MM.1S (cell line): ENCODE results near the gene KRTAP10-1.

Source experiments
- DNase-seq: peaks from one replicate; pipeline ENCODE4 v3.0.0-alpha.2; 2015
- H2AFZ ChIP-seq: fragments of 300-600 bp; sonication (generic); 2 replicates; pipeline ENCODE4 v1.6.0; 2016; ENCODE audit warnings: antibody characterized with exemption, low read length
- H3F3A ChIP-seq: fragments of 300-600 bp; sonication (generic); 2 replicates; pipeline ENCODE4 v1.6.1; 2016; ENCODE audit warnings: mild to moderate bottlenecking, antibody characterized with exemption, low read length, moderate library complexity, mixed read lengths; ENCODE audit not compliant: insufficient read depth
- H3K27ac ChIP-seq: fragments of 300-600 bp; sonication (generic); 2 replicates; pipeline ENCODE4 v1.5.1; 2016; ENCODE audit warnings: mild to moderate bottlenecking, low read length
- H3K27me3 ChIP-seq: fragments of 300-600 bp; sonication (generic); replicated peaks from 2 replicates; pipeline ENCODE4 v1.6.0; 2016; ENCODE audit warnings: low read length; ENCODE audit not compliant: insufficient read depth
- H3K36me3 ChIP-seq: fragments of 300-600 bp; sonication (generic); replicated peaks from 2 replicates; pipeline ENCODE4 v1.6.1; 2016; ENCODE audit warnings: mild to moderate bottlenecking, low read length, mixed read lengths; ENCODE audit not compliant: insufficient read depth
- H3K4me1 ChIP-seq: fragments of 300-600 bp; sonication (generic); 2 replicates; pipeline ENCODE4 v1.6.1; 2016; ENCODE audit warnings: low read length, mixed read lengths
- H3K4me2 ChIP-seq: fragments of 300-600 bp; sonication (generic); 2 replicates; pipeline ENCODE4 v1.6.0; 2016; ENCODE audit warnings: low read depth, low read length
- H3K4me3 ChIP-seq: fragments of 300-600 bp; sonication (generic); 2 replicates; pipeline ENCODE4 v1.5.1; 2016; ENCODE audit warnings: low read length, mixed read lengths
- H3K79me2 ChIP-seq: fragments of 300-600 bp; sonication (generic); 2 replicates; pipeline ENCODE4 v1.6.1; 2016; ENCODE audit warnings: mixed run types, low read length, mixed read lengths
- H3K9ac ChIP-seq: fragments of 300-600 bp; sonication (generic); 2 replicates; pipeline ENCODE4 v1.6.1; 2016; ENCODE audit warnings: low read length, mixed read lengths
- H3K9me2 ChIP-seq: fragments of 300-600 bp; sonication (generic); replicated peaks from 2 replicates; pipeline ENCODE4 v1.6.1; 2016; ENCODE audit warnings: mild to moderate bottlenecking, low read length, mixed read lengths; ENCODE audit not compliant: insufficient read depth
- H3K9me3 ChIP-seq: fragments of 300-600 bp; sonication (generic); replicated peaks from 2 replicates; pipeline ENCODE4 v1.6.1; 2016; ENCODE audit warnings: mild to moderate bottlenecking, low read length, mixed read lengths; ENCODE audit not compliant: insufficient read depth
- H4K20me1 ChIP-seq: fragments of 300-600 bp; sonication (generic); 2 replicates; pipeline ENCODE4 v1.6.1; 2016; ENCODE audit warnings: mild to moderate bottlenecking, low read length, moderate library complexity, mixed read lengths; ENCODE audit not compliant: insufficient read depth
- EZH2 ChIP-seq: fragments of 300-600 bp; sonication (generic); optimal IDR thresholded peaks from 2 replicates; pipeline ENCODE3; 2017; ENCODE audit warnings: low read depth, mild to moderate bottlenecking, antibody characterized with exemption, low read length, mixed read lengths
- EZH2phosphoT487 ChIP-seq: fragments of 300-600 bp; sonication (generic); IDR thresholded peaks from 2 replicates; pipeline ENCODE4 v1.6.1; 2018; ENCODE audit warnings: antibody characterized with exemption, low read length
- TF ChIP-seq, protein P1 (sequence below): fragments of 300-600 bp; sonication (generic); IDR thresholded peaks from 2 replicates; pipeline ENCODE4 v1.5.1; 2016; ENCODE audit warnings: antibody characterized with exemption, low read length, mixed read lengths

Gene KRTAP10-1

DNA sequence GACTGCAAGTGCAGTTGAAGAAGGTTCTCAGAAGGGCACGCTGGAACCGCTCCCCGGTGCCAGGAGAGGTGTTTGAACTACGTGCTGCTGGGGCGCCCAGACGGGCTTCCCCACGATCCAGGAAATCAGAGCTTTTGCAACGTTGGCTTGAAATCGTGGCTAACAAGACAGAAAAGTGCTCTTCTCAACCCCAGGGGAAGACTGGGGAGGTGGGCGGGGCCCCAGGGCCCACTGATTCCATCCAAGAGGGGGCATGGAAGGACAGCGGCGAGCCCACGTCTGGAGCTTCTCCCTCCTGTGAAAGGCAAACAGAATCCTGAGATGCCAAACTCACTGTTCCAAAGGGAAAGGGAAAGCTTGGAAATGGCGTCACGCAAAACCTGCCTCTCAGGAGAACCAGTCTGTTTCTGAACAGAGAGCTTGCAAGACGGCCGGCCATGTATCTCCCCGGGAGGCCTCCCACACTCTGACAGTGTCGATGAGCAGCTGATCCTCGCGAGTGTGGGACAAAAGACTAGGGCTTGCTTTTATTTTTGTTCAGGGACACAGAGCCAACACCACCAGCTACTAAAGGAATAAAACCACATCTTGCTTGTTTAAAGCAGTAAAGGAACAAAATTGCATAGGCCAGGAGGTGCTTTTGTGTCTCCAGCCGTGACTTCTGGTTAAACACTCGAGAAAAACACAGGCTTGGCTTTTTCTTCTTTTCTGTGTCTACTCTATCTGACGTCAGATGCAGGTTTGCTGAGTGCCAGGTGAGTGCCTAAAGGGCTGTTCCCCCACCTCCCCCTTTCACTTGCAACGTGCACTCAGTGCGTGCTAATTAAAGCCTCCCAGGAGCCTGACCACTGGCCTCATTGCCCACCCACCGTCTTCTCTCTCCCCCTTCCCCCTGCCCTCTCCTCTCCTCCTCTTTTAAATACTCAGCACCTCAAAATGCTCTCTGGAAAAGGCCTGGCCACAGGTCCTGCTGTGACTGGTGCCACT is 43.1 kb downstream of the KRTAP10-1 start:
- no peaks in the 10 kb centered on the region for H3K36me3 ChIP-seq
- no peak overlapping the region for H3K4me3 ChIP-seq
- no peak overlapping the region for H3K4me2 ChIP-seq
- H3F3A ChIP-seq: no peaks in the 10 kb centered on the region
- H3K9me2 ChIP-seq: no peaks in the 10 kb centered on the region
- no peaks in the 10 kb centered on the region for H4K20me1 ChIP-seq
- H3K9me3 ChIP-seq: no peaks in the 10 kb centered on the region
- peak; percentile 22 for TF ChIP-seq EZH2
- TF ChIP-seq, protein P1, sequence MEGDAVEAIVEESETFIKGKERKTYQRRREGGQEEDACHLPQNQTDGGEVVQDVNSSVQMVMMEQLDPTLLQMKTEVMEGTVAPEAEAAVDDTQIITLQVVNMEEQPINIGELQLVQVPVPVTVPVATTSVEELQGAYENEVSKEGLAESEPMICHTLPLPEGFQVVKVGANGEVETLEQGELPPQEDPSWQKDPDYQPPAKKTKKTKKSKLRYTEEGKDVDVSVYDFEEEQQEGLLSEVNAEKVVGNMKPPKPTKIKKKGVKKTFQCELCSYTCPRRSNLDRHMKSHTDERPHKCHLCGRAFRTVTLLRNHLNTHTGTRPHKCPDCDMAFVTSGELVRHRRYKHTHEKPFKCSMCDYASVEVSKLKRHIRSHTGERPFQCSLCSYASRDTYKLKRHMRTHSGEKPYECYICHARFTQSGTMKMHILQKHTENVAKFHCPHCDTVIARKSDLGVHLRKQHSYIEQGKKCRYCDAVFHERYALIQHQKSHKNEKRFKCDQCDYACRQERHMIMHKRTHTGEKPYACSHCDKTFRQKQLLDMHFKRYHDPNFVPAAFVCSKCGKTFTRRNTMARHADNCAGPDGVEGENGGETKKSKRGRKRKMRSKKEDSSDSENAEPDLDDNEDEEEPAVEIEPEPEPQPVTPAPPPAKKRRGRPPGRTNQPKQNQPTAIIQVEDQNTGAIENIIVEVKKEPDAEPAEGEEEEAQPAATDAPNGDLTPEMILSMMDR: no peak
- H3K27ac ChIP-seq: no peak overlapping the region
- peaks cover 100% of the 10 kb centered on the region for H3K27me3 ChIP-seq
- no peak for DNase-seq
- no peak overlapping the region for H2AFZ ChIP-seq
- H3K4me1 ChIP-seq: no peaks in the 10 kb centered on the region
- H3K79me2 ChIP-seq: no peaks in the 10 kb centered on the region
- H3K9ac ChIP-seq: no peak overlapping the region

DNA sequence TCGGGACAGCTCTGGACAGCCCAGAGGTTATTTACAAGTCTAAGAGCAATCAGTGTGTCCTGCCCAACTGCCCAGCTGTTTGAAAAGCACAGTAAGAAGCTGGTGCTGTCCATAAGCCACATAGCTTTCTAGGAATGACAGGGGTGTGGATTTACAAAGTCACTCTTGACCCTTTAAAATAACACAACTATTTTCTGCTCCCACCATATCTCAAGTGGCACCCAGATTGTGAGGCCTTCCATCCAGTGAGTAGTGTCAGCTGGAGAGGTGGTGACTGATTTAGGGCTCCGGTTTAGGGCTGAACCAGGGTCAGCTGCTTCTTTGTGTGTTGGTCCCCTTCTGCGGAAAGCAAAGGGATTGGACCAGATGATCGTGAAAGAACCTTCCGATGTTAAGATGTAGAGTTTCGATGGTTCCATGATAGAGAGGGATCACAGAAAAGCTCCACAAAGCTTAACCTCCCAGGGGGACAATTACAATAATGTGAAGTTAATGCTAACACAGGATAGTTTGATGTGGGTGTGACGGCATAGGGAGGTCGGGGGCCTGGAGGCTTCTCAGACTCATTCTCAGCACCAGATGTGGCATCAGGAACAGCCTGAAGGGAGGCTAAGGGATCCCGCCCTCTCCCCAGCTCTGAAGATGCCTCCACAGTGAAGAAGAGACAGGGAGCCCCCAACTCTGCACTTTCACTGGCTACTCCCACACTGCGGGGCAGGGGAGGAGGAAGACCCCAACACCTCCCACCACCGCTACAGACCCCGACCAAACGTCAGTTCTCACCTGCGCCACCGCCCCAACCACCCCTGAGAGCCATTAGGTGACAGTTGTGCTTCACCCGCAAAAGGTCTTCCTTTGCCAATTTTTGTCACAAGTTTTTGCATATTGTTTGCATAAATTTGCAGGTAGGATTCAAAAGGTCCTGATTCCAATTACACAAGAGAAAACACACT is 44.1 kb downstream of the KRTAP10-1 start:
- TF ChIP-seq EZH2phosphoT487 (no peak), EZH2 (no peak)
- TF ChIP-seq, protein P1: no peak
- Histone ChIP-seq H3K9me2 (no peaks in the 10 kb centered on the region), H3K4me1 (no peaks in the 10 kb centered on the region), H3K79me2 (no peaks in the 10 kb centered on the region), H3K4me3 (no peak overlapping the region), H3K9ac (no peak overlapping the region), H3K36me3 (no peaks in the 10 kb centered on the region), H3K9me3 (no peaks in the 10 kb centered on the region), H3K4me2 (no peak overlapping the region), H3K27ac (no peak overlapping the region), H3K27me3 (peaks cover 99% of the 10 kb centered on the region), H4K20me1 (no peaks in the 10 kb centered on the region), H3F3A (no peaks in the 10 kb centered on the region), H2AFZ (no peak overlapping the region)
- DNase-seq: no peak

DNA sequence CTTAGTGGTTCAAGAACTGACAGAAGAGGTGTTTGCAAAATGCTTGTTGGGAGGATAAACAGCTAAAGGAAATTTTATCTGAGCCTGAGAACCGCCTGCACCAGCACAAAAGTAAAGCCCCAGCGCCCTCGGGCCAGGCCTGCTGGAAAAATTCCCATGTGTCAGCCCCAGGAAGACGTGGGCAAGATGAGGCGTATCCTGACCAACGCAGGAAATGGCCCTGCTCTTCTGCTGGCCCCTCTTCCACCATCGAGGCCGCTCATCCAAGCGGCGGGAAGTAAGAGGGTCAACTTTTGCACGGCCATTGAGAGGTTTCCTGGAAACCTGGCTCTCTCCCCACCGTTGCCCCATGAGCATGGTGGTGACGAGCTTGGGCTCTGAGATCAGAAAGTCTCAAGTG is 45.0 kb downstream of the KRTAP10-1 start:
- no peak overlapping the region for H2AFZ ChIP-seq
- no peak overlapping the region for H3K4me2 ChIP-seq
- H3K79me2 ChIP-seq: no peaks in the 10 kb centered on the region
- no peaks in the 10 kb centered on the region for H3F3A ChIP-seq
- H3K27me3 ChIP-seq: peaks cover 99% of the 10 kb centered on the region
- no peak overlapping the region for H3K4me3 ChIP-seq
- no peaks in the 10 kb centered on the region for H3K36me3 ChIP-seq
- H3K4me1 ChIP-seq: no peaks in the 10 kb centered on the region
- DNase-seq: no peak
- no peaks in the 10 kb centered on the region for H4K20me1 ChIP-seq
- no peaks in the 10 kb centered on the region for H3K9me3 ChIP-seq
- no peaks in the 10 kb centered on the region for H3K9me2 ChIP-seq
- H3K27ac ChIP-seq: no peak overlapping the region
- TF ChIP-seq EZH2: no peak
- TF ChIP-seq, protein P1: no peak
- no peak for TF ChIP-seq EZH2phosphoT487
- H3K9ac ChIP-seq: no peak overlapping the region
